Endothelial cell of umbilical vein (primary cell): ENCODE measurements around the gene CUL2.

Experiments
- CTCF ChIP-seq, 2 donors: IDR thresholded peaks; 1 replicate in 1 of 2; 2 replicates in 1 of 2; pipeline ENCODE4 v1.5.1; 2011; ENCODE audit warnings: low read length in 2 of 2, mild to moderate bottlenecking in 2 of 2, moderate library complexity in 2 of 2, control low read depth in 1 of 2, inconsistent platforms in 1 of 2, low read depth in 1 of 2; ENCODE audit not compliant: insufficient read depth in 1 of 2; ENCODE audit errors: extremely low read depth in 1 of 2
- EZH2 ChIP-seq: IDR thresholded peaks from 2 replicates; pipeline ENCODE4 v1.6.1; 2012; ENCODE audit warnings: borderline replicate concordance, low read depth, mild to moderate bottlenecking, moderate library complexity, low read length, inconsistent platforms; ENCODE audit not compliant: severe bottlenecking

GRCh38 chr10:35037104-35037503 lies 53.0 kb downstream of the CUL2 start:
- TF ChIP-seq CTCF (IDR thresholded peaks at IDR 0.05; ENCODE audit: extremely low read depth in 1 of 2, insufficient read depth in 1 of 2, low read depth in 1 of 2, low read length in 2 of 2) (no peak), EZH2 (no peak)
